ENCODE data around the gene ADISSP. TPM values are rescaled to one million over a fixed set of nuclear protein-coding genes. Genes with fewer than 3 reads are reported as not detected.

The ADISSP gene
- total and polyA plus RNA-seq, 2 of the 13 experiments (the other 11 are each of a cell fraction or from before 2014, with no cell fraction given) = 38.3 to 90.6 TPM

DNA sequence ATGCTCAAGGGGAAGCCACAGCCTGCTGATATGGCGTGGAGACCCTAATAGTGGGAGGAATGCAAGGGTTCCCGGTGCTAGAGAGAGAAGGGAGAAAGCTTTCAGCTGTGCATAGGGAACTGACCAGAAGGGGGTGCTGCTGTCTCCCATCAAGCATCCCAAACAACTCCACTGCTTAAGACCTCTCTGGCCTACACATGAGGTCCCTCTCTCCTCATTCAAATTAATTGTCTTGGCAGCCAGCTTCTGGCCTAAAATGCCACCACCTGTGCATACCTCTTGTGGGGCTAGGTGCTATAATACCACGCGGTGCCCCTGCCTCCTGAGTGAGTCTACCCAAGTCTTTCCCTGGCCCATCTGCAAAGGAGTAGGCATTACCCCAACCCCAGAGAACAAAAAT, 14.5 kb downstream of the ADISSP start (continued):
- TF ChIP-seq, protein P1, sequence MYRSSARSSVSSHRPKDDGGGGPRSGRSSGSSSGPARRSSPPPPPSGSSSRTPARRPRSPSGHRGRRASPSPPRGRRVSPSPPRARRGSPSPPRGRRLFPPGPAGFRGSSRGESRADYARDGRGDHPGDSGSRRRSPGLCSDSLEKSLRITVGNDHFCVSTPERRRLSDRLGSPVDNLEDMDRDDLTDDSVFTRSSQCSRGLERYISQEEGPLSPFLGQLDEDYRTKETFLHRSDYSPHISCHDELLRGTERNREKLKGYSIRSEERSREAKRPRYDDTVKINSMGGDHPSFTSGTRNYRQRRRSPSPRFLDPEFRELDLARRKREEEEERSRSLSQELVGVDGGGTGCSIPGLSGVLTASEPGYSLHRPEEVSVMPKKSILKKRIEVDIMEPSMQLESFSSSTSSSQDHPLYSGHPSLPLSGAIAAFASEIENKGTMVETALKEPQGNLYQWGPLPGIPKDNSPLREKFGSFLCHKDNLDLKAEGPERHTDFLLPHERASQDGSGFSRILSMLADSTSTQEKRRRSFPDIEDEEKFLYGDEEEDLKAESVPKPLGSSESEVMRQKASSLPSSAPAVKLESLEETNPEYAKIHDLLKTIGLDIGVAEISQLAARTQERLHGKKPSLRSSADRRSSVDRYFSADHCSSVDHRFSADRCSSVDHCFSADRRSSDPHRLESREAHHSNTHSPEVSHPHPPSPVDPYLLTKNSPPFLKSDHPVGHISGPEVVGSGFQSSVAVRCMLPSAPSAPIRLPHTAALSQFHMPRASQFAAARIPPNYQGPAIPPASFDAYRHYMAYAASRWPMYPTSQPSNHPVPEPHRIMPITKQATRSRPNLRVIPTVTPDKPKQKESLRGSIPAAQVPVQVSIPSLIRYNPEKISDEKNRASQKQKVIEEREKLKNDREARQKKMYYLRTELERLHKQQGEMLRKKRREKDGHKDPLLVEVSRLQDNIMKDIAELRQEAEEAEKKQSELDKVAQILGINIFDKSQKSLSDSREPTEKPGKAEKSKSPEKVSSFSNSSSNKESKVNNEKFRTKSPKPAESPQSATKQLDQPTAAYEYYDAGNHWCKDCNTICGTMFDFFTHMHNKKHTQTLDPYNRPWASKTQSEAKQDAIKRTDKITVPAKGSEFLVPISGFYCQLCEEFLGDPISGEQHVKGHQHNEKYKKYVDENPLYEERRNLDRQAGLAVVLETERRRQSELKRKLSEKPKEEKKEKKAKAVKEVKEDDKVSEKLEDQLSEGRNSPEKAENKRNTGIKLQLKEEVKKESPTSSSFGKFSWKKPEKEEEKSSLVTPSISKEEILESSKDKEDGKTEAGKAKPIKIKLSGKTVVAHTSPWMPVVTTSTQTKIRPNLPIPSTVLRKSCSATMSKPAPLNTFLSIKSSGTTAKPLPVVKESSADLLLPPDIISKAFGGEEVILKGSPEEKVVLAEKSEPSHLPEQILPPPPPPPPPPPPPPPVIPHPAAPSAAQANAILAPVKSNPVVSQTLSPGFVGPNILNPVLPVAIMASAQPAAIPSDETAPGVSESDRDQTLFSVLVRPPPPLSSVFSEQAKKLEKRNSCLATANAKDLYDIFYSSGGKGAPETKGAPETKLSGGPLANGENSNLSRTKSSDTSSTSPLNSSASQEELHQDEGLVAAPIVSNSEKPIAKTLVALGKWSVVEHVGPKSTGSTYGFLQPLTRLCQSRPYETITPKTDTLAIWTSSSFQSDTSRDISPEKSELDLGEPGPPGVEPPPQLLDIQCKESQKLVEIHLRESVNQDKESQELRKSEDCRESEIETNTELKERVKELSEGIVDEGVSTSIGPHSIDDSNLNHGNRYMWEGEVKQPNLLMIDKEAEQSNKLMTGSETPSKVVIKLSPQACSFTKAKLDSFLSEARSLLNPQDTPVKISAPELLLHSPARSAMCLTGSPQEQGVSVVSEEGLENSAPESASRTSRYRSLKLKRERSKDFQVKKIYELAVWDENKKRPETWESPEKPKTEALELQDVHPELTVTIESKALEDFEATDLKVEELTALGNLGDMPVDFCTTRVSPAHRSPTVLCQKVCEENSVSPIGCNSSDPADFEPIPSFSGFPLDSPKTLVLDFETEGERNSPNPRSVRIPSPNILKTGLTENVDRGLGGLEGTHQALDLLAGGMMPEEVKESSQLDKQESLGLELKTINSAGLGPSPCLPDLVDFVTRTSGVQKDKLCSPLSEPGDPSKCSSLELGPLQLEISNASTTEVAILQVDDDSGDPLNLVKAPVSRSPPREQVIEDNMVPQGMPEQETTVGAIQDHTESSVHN (CRISPR knock-in tag; IDR thresholded peaks at IDR 0.05) = no peak
- no peak for TF ChIP-seq KMT2B (CRISPR knock-in tag; IDR thresholded peaks at IDR 0.05)
- no peak for TF ChIP-seq NFIB (CRISPR knock-in tag; IDR thresholded peaks at IDR 0.05; ENCODE audit: borderline replicate concordance)
- TF ChIP-seq RARG (CRISPR knock-in tag; IDR thresholded peaks at IDR 0.05; ENCODE audit: low read depth) = no peak
- TF ChIP-seq ZSCAN21 (CRISPR knock-in tag; IDR thresholded peaks at IDR 0.05; ENCODE audit: borderline replicate concordance) = no peak
- TF ChIP-seq ZNF460 (CRISPR knock-in tag; IDR thresholded peaks at IDR 0.05; ENCODE audit: borderline replicate concordance) = no peak
- TF ChIP-seq, protein P2, sequence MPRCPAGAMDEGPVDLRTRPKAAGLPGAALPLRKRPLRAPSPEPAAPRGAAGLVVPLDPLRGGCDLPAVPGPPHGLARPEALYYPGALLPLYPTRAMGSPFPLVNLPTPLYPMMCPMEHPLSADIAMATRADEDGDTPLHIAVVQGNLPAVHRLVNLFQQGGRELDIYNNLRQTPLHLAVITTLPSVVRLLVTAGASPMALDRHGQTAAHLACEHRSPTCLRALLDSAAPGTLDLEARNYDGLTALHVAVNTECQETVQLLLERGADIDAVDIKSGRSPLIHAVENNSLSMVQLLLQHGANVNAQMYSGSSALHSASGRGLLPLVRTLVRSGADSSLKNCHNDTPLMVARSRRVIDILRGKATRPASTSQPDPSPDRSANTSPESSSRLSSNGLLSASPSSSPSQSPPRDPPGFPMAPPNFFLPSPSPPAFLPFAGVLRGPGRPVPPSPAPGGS (CRISPR knock-in tag; IDR thresholded peaks at IDR 0.05) = no peak
- TF ChIP-seq, protein P3, sequence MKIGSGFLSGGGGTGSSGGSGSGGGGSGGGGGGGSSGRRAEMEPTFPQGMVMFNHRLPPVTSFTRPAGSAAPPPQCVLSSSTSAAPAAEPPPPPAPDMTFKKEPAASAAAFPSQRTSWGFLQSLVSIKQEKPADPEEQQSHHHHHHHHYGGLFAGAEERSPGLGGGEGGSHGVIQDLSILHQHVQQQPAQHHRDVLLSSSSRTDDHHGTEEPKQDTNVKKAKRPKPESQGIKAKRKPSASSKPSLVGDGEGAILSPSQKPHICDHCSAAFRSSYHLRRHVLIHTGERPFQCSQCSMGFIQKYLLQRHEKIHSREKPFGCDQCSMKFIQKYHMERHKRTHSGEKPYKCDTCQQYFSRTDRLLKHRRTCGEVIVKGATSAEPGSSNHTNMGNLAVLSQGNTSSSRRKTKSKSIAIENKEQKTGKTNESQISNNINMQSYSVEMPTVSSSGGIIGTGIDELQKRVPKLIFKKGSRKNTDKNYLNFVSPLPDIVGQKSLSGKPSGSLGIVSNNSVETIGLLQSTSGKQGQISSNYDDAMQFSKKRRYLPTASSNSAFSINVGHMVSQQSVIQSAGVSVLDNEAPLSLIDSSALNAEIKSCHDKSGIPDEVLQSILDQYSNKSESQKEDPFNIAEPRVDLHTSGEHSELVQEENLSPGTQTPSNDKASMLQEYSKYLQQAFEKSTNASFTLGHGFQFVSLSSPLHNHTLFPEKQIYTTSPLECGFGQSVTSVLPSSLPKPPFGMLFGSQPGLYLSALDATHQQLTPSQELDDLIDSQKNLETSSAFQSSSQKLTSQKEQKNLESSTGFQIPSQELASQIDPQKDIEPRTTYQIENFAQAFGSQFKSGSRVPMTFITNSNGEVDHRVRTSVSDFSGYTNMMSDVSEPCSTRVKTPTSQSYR (CRISPR knock-in tag; IDR thresholded peaks at IDR 0.05; ENCODE audit: borderline replicate concordance) = no peak
- TF ChIP-seq FOSL2 (CRISPR knock-in tag; IDR thresholded peaks at IDR 0.05) = no peak
- no peak for TF ChIP-seq ZSCAN31 (CRISPR knock-in tag; IDR thresholded peaks at IDR 0.05; ENCODE audit: low read depth)
- TF ChIP-seq NR2F2 (IDR thresholded peaks at IDR 0.05; ENCODE audit: borderline replicate concordance, low read depth) = no peak

Data from HepG2 (cell line).